Activated naive CD4-positive, alpha-beta T cell treated with Interleukin-2 at 50 U/mL for 16 hours (primary cell): Measurements from ENCODE around the gene NDEL1.

Source experiments
- DNase-seq: peaks from one replicate; pipeline ENCODE4 v3.0.0-alpha.2; 2020

NDEL1 gene

GRCh38 chr17:8459831-8460230 lies 24.1 kb downstream of the NDEL1 start:
- no peak for DNase-seq

GRCh38 chr17:8462564-8462963 lies 26.9 kb downstream of the NDEL1 start:
- DNase-seq = no peak

GRCh38 chr17:8463099-8463498 lies 27.4 kb downstream of the NDEL1 start:
- no peak for DNase-seq

GRCh38 chr17:8464941-8465340 lies 29.3 kb downstream of the NDEL1 start:
- DNase-seq = no peak

GRCh38 chr17:8465356-8465755 lies 29.7 kb downstream of the NDEL1 start:
- DNase-seq = no peak

GRCh38 chr17:8465759-8466158 lies 30.1 kb downstream of the NDEL1 start:
- DNase-seq = no peak

- DNase-seq = no peak
Measured at GRCh38 chr17:8466456-8466855, 30.8 kb downstream of the NDEL1 start.

GRCh38 chr17:8466873-8467272 lies 31.2 kb downstream of the NDEL1 start:
- DNase-seq = no peak

GRCh38 chr17:8467527-8467926 lies 31.8 kb downstream of the NDEL1 start:
- DNase-seq = no peak

- no peak for DNase-seq
Measured at GRCh38 chr17:8468127-8468526, 32.4 kb downstream of the NDEL1 start.

- DNase-seq = no peak
Measured at GRCh38 chr17:8468980-8469379, 33.3 kb downstream of the NDEL1 start.

- no peak for DNase-seq
Measured at GRCh38 chr17:8469964-8470363, 34.3 kb downstream of the NDEL1 start.

GRCh38 chr17:8470447-8471047 lies 34.9 kb downstream of the NDEL1 start:
- DNase-seq = no peak

GRCh38 chr17:8472663-8473062 lies 37.0 kb downstream of the NDEL1 start:
- no peak for DNase-seq

GRCh38 chr17:8473451-8474192 lies 37.9 kb downstream of the NDEL1 start:
- no peak for DNase-seq

- no peak for DNase-seq
Measured at GRCh38 chr17:8474826-8475225, 39.1 kb downstream of the NDEL1 start.

GRCh38 chr17:8475227-8475626 lies 39.5 kb downstream of the NDEL1 start:
- no peak for DNase-seq

- no peak for DNase-seq
Measured at GRCh38 chr17:8475781-8476180, 40.1 kb downstream of the NDEL1 start.

- no peak for DNase-seq
Measured at GRCh38 chr17:8476741-8477140, 41.1 kb downstream of the NDEL1 start.

GRCh38 chr17:8477171-8477570 lies 41.5 kb downstream of the NDEL1 start:
- DNase-seq = no peak

- DNase-seq = no peak
Measured at GRCh38 chr17:8477715-8478441, 42.2 kb downstream of the NDEL1 start.

GRCh38 chr17:8479431-8479947 lies 43.8 kb downstream of the NDEL1 start:
- DNase-seq = no peak

GRCh38 chr17:8480011-8480976 lies 44.6 kb downstream of the NDEL1 start:
- no peak for DNase-seq
